ENCODE data around the gene LIG1.
A peak's percentile ranks its signal among the peaks of the same experiment; 100 is the strongest.
"Not testable (repeated sequence)": the region's sequence is repeated elsewhere in the genome, so short reads cannot be mapped to it uniquely, and the experiment has no call there.

LIG1 gene

DNA sequence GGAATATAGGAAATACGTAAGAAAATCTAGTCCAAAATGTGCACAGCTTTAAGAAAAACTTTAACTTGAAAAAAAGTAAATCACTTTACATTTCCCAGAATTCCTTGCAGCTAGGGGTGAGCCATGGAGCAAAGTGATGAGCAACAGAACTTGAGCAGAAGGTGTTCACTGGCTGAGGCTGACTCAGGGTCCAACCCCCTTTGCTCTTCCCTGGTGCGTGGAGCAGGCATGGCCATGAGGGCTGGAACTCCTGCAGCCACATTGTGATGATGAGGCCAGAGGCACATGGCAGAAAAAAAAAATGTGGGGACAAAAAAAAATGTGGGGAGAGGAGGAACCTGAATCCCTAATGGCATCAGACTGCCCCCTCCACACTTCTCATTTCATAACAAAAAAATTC is 49.6 kb downstream of the LIG1 start:
- no peak for DNase-seq

- DNase-seq: no peak
Observed at GRCh38 chr19:48118131-48118517, 52.0 kb downstream of the LIG1 start.

- no peak for DNase-seq
Observed at GRCh38 chr19:48117515-48118130, 52.5 kb downstream of the LIG1 start.

GRCh38 chr19:48113190-48113917 is 56.8 kb downstream of the LIG1 start:
- DNase-seq: no peak

DNA sequence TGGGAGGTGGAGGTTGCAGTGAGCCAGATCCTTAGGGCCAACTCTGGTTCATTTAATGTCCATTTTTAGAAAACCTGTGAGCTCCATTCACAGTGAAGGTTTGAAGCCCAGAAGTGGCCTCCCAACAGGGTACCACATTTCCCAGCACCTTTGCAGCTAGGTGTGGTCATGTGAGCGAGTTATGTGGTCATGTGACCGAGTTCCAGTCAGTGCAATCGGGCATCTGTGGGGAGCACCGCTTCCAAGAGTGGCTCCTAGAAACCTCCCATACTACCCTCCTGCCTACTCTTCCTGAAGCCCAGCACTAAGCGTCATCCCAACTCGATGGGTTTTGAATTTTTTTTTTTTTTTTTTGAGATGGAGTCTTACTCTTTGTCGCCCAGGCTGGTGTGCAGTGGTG is 58.9 kb downstream of the LIG1 start:
- DNase-seq: no peak

DNA sequence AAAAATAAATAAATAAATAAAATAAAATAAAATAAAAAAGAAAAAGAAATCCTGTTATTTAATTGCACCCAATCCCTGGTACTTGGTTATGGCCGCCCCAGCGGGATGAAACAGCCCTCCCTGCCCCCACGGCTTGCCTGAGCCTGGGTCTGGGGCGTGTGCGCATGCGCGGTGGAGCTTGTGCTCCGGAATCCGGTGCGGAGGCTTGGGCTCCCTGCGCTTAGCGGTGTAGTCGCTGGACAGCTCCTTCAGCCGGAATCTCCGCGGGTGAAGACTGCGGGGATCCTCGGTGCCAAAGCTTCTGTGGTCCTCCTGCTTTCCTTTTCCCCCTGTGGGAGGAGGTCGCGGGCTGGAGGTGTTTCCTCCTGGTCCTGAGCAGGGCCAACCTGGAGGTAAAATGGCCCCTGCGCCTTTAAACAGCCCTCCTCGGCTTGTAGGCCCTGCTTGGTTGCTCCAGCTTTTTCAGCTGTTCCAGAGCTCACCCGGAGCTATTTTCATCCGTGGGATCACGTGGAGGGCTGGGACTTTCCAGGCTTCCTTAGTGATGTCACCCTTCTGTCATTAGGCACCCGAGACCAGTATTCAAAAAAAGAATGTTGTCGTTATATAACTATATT is 59.7 kb downstream of the LIG1 start, which contains the start of gene PLA2G4C:
PLA2G4C (minus strand) TSS at position 468 of the 617 bp plus-strand sequence. CDS start 4,288 bp downstream, outside the sequence.
- DNase-seq: peak; percentile 90

GRCh38 chr19:48108997-48109782 is 61.0 kb downstream of the LIG1 start:
- no peak for DNase-seq

DNA sequence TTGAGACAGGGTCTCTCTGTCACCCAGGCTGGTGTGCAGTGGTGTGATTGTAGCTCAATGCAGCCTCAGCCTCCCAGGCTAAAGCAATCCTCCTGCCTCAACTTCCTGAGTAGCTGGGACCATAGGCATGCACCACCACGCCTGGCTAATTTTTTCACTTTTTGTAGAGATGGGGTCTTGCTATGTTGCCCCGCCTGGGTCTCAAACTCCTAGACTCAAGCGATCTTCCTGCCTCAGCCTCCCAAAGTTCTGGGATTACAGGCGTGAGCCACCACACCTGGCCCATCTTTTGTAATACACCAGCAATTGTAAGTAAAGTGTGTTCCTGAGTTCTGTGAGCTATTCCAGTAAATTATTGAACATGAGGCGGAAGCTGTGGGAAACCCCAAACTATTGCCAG is 66.2 kb downstream of the LIG1 start:
- DNase-seq: no peak

DNA sequence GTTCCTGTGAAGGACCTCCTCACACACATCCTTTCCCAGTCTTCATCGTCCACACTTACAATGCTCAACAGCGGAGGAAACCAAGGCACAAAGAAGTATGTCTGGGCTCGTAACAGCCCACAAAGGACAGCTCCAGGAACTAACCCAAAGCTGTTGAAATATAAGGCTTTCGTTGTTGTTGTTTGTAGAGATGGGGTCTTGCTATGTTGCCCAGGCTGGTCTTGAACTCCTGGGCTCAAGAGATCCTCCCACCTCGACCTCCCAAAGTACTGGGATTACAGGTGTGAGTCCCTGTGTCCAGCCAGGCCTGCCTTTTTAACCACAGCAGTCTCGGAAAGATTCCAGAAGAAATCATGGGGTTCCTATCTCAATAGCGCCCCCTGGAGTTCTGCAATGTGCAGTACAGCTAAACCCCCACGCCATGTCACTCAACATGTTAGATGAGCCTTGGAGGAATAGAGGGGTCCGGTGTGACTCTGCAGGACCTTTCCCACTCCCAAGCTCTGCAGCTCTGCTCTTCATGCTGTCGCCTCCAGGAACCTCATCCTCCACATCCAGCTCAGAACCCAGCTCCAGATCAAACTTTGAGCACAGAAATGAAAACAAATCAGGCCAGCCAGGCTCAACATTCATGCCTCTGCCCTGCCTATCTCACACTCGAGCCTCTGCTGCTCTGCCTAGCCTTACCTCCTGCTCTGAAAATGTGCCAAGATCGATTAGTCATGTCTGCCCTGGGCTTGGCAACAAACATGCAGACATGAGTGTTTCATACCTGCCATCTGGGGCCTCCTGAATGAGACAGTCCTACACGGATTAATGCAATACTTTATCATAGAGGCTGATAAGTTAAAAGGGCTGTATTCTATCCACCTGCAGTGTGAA is 67.0 kb downstream of the LIG1 start:
- DNase-seq: no peak

DNA sequence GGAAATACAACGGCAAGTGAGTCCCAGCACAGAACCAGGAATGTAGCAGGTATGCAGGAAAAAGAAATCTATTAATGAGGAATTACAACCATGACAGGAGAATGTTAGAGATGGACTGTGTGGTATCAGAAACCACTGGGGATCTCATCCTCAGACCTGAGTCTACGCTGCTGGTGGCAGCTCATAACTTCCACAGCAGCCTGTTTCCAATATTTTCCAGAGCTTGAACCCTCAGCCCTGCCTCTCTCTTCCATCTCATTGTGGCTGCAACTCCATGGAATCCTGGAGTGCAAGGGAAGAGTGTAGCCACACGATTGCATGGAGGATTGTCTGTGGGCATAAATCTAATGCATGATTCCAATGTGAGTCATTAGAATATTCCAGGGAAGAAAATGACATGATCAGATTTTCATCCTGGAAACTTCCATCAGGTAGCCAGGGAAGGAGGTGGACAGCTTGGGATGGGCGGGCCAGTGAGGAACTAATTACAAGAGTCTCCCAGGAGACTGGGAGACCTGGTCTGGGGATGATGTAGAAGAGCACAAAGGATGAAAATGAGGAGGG is 74.5 kb downstream of the LIG1 start:
- DNase-seq: no peak

DNA sequence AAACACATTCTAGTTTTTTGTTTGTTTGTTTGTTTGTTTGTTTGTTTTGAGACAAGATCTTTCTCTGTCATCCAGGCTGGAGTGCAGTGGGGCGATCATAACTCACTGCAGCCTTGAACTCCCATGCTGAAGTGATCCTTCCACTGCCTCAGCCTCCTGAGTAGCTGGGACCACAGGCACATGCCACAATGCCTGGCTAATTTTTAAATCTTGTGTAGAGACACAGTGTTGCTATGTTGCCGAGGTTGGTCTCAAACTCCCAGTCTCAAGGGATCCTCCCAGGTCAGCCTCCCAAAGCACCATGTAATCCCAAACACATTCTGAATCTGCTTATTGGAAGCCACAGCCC is 75.3 kb downstream of the LIG1 start:
- DNase-seq: no peak

DNA sequence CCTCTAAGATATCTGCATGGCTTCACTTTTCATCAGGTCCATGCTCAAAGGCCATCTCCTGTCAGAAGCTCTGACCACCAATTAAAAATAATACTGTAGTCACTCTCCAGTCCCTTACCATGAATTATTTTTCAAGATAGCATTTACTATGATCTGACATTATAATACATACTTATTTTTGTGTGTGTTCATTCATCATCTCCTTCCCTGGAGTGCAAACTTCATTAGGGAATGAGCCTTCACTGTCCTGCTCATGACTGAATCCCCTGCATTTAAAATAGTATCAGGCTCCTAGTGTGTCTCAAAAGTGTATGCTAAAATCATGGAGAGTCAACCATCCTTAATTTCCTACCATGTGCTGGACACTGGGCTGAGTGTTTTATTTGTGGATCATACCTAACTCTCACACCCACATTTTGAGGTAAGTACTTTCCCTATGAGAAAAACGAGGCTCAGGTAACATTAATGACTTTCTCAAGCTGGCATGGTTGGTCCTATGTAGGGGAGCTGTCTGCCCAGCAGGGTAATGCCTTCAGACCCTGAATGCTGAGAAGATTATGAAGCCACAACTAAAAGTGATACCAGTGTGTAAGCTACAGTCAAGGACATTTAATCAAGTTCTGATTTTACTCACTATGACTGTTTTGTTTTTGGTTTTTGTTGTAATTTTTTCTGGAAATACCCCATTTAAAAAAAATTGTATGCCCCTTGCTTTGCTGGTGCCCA is 75.9 kb downstream of the LIG1 start:
- DNase-seq: no peak

- not testable (repeated sequence) for DNase-seq
Observed at GRCh38 chr19:48091111-48091718, 78.9 kb downstream of the LIG1 start.

DNA sequence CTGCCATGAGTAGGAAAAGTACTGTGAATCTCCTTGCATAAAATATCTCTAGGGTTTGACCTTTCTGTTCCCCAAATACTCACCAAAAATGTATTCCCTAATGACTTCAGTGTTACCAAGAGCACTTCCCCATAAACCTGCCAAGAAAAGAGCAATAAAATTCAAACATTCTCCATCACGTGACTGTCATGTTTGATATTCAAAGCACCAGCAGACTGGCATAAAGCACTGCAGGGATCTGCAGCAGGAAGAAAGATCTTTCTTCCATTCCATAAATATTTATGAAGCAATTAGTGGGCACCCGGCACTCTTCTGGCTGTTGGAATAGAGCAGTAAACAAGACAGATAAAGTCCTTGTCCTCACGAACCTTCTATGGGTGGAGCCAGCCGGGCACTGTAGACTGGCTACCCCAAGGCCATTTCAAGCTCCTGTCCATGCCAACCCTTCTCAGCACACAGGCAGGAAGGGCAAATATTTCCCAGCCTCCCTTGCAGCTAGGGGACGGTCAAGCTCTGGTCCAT is 79.8 kb downstream of the LIG1 start:
- DNase-seq: no peak

- DNase-seq: not testable (repeated sequence)
Observed at GRCh38 chr19:48088991-48089390, 81.2 kb downstream of the LIG1 start.

DNA sequence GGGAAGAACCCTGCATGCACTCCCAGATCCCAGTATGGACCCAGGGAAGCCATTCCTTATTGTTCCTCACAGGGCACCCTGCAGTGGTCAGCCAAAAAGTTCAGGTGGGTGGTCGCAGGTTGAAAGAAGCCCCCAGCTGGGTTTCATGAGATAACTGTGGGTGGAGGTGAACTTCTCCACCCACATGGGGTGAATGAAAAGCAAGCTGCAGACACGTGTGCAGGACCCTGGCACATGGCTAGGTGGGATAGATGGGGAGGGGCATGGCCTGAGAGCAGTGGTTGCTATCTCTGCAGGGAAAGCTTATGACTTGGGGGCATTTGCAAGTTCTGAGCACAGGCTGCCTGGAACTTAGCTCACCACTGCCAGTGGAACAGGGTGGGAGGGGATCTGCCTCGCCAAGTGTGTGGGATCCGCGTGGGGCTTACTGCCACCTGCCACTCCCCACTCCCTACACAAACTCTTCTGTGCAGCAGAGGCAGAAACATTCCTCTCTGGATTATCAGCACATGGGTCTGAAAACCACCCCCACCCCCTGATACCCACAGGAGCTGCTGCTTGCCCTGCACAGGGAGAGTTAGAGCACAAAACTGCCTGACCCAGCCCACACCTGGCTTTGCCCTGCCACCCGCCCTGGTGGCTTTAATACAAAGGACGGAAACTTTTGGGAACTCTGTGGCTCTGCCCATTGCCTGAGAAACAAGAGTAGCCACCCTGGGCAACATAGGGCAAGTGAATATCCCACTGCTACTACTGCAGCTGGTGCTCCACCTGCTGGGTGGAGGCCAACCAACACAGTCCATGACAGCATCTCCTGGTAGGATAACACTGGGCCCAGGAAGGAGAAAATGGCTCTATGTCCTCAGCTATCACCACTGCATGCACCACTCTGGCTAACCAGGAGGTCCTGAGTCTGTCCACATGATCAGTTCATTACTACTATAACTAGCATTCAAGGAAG is 84.0 kb downstream of the LIG1 start:
- DNase-seq: no peak

DNA sequence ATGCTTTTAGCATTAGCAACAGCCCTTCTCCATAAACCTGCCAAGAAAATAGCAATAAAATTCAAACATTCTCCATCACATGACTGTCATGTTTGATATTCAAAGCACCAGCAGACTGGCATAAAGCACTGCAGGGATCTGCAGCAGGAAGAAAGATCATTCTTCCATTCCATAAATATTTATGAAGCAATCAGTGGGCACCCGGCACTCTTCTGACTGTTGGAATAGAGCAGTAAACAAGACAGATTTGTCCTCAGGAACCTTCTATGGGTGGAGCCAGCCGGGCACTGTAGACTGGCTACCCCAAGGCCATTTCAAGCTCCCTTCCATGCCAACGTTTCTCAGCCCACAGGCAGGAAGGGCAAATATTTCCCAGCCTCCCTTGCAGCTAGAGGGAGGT is 85.1 kb downstream of the LIG1 start:
- no peak for DNase-seq

DNA sequence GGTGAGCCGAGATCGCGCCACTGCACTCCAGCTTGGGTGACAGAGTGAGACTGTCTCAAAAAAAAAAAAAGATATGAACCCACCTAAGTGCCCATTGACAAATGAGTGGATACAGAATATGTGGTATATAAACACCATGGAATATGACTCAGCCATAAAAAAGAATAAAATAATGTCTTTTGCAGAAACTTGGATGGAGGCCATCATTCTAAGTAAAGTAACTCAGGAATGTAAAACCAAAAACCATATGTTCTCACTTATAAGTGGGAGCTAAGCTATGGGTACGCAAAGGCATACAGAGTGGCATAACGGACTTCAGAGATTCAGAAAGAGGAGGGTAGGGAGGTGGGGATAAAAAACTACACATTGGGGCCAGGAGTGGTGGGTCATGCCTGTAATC is 89.0 kb downstream of the LIG1 start:
- DNase-seq: no peak

DNA sequence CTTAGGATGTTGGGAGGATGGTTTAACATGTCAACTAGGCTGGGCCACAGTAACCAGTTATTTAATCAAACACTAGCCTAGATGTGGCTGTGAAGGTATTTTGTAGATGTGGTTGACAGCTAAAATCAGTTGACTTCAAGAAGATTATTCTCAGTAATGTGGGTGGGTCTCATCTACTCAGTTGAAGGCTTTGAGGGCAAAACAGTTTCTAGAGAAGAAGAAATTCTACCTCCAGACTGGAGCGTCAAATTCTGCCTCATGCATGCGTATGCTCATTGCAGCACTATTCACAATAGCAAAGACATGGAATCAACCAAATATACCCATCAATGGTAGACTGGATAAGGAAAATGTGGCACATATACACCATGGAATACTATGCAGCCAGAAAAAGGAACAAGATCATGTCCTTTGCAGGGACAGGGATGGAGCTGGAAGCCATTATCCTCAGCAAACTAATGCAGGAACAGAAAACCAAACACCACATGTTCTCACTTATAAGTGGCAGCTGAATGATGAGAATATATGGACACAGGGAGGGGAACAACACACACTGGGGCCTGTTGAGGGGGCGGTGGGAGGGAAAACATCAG is 99.9 kb downstream of the LIG1 start:
- DNase-seq: not testable (repeated sequence)

All from right forelimb (tissue), 1 donor.